H1 (cell line): ENCODE data around the gene ZXDC. TPM values are rescaled to one million over a fixed set of nuclear protein-coding genes. Genes with fewer than 3 reads are reported as not detected.

ENCODE experiments used
- CTCF ChIA-PET: fragments of 300-600 bp; sonication (Branson Sonifier 250); formaldehyde crosslinking; loops from one replicate; lab custom pipeline; 2021; ENCODE audit not compliant: partially characterized antibody; lab: Charles Lee
- POLR2A ChIA-PET: fragments of 300-600 bp; sonication (Branson Sonifier 250); formaldehyde crosslinking; loops from one replicate; lab custom pipeline; 2021; ENCODE audit warnings: inconsistent platforms; ENCODE audit not compliant: partially characterized antibody; lab: Charles Lee
- DNase-seq, 2 experiments: peaks; one replicate each; pipeline versions ENCODE4 v3.0.0 to v3.0.0-alpha.2; 2010 to 2022; ENCODE audit warnings: low spot score in 2 of 2, low read depth in 1 of 2, mixed read lengths in 1 of 2
- FAIRE-seq: peaks from 2 replicates; lab custom pipeline; 2011; peaks lifted over from hg19 to GRCh38; lab: Jason Lieb, UNC
- H2AFZ ChIP-seq: 2 replicates; pipeline ENCODE4 v1.8.1; 2012; ENCODE audit warnings: low read length, inconsistent platforms
- H2AK5ac ChIP-seq: 2 replicates; pipeline ENCODE4 v1.6.1; 2013; ENCODE audit warnings: low read depth, low read length
- H2BK120ac ChIP-seq: replicated peaks from 2 replicates; pipeline ENCODE3; 2013; ENCODE audit warnings: low read depth, low read length, inconsistent platforms
- H2BK12ac ChIP-seq: 2 replicates; pipeline ENCODE4 v1.6.1; 2013; ENCODE audit warnings: low read depth, low read length
- H2BK15ac ChIP-seq: 2 replicates; pipeline ENCODE4 v1.6.1; 2013; ENCODE audit warnings: low read length
- H2BK20ac ChIP-seq: 2 replicates; pipeline ENCODE4 v1.6.1; 2013; ENCODE audit warnings: low read length
- H2BK5ac ChIP-seq: 2 replicates; pipeline ENCODE4 v1.6.1; 2013; ENCODE audit warnings: low read depth, low read length
- H3K14ac ChIP-seq: 2 replicates; pipeline ENCODE4 v1.6.1; 2013; ENCODE audit warnings: inconsistent platforms; ENCODE audit not compliant: insufficient read length
- H3K18ac ChIP-seq: 2 replicates; pipeline ENCODE4 v1.6.1; 2013; ENCODE audit warnings: low read length; ENCODE audit errors: extremely low read depth
- H3K23ac ChIP-seq: 2 replicates; pipeline ENCODE4 v1.6.1; 2013; ENCODE audit warnings: inconsistent platforms; ENCODE audit not compliant: insufficient read length
- H3K23me2 ChIP-seq: 2 replicates; pipeline ENCODE4 v1.6.1; 2013; ENCODE audit warnings: low read depth, low read length
- H3K27ac ChIP-seq: 2 replicates; pipeline ENCODE4 v1.6.1; 2011; ENCODE audit warnings: low read depth, low read length, inconsistent platforms
- H3K27me3 ChIP-seq, 4 experiments: replicated peaks in 1 of 4; 1 replicate in 1 of 4; 2 replicates in 3 of 4; pipeline versions ENCODE4 v1.6.1 to v1.8.1; 2011 to 2013; ENCODE audit warnings: low read length in 3 of 4, mild to moderate bottlenecking in 3 of 4, inconsistent platforms in 2 of 4, mixed read lengths in 2 of 4, moderate library complexity in 1 of 4; ENCODE audit not compliant: control insufficient read depth in 3 of 4, insufficient read depth in 3 of 4; ENCODE audit errors: extremely low read depth in 1 of 4
- H3K36me3 ChIP-seq, 4 experiments: 2 replicates each; pipeline versions ENCODE4 v1.6.1 to v1.8.1; 2011 to 2013; ENCODE audit warnings: mild to moderate bottlenecking in 4 of 4, low read length in 3 of 4, moderate library complexity in 2 of 4, control low read depth in 1 of 4, inconsistent platforms in 1 of 4; ENCODE audit not compliant: insufficient read depth in 4 of 4, control insufficient read depth in 2 of 4
- H3K4ac ChIP-seq: replicated peaks from 2 replicates; pipeline ENCODE3; 2013; ENCODE audit warnings: low read length, low read depth, mixed read lengths, inconsistent platforms; ENCODE audit not compliant: insufficient read length
- H3K4me1 ChIP-seq, 4 experiments: replicated peaks in 1 of 4; 1 replicate in 1 of 4; 2 replicates in 3 of 4; pipeline versions ENCODE4 v1.6.1 to v1.8.1; 2011 to 2013; ENCODE audit warnings: low read length in 3 of 4, inconsistent platforms in 2 of 4, mixed read lengths in 1 of 4; ENCODE audit not compliant: insufficient read depth in 4 of 4, control insufficient read depth in 3 of 4
- H3K4me2 ChIP-seq, 2 experiments: 2 replicates each; pipeline versions ENCODE4 v1.6.1 to v1.8.1; 2011 to 2013; ENCODE audit warnings: low read depth in 2 of 2, low read length in 2 of 2, control low read depth in 1 of 2, inconsistent platforms in 1 of 2, mild to moderate bottlenecking in 1 of 2; ENCODE audit not compliant: insufficient read depth in 1 of 2
- H3K4me3 ChIP-seq, 4 experiments: fragments of 200-600, 300-600 bp in 1 of 4; sonication (generic), shearing (Covaris generic), sonication (Bioruptor Twin) in 1 of 4; 2 replicates each; pipeline versions ENCODE4 v1.5.1 to v1.8.1; 2011 to 2016; ENCODE audit warnings: low read length in 4 of 4, low read depth in 3 of 4, control low read depth in 2 of 4, inconsistent platforms in 2 of 4, mild to moderate bottlenecking in 2 of 4, mixed read lengths in 1 of 4, moderate library complexity in 1 of 4; ENCODE audit not compliant: insufficient read depth in 2 of 4; ENCODE audit errors: extremely low read depth in 1 of 4
- H3K56ac ChIP-seq: replicated peaks from 2 replicates; pipeline ENCODE3; 2013; ENCODE audit warnings: low read depth, mild to moderate bottlenecking, mixed read lengths, low read length, inconsistent platforms; ENCODE audit not compliant: insufficient read length
- H3K79me1 ChIP-seq: 2 replicates; pipeline ENCODE4 v1.6.1; 2013; ENCODE audit warnings: low read depth, low read length, control low read depth
- H3K79me2 ChIP-seq, 2 experiments: 2 replicates each; pipeline versions ENCODE4 v1.6.1 to v1.8.1; 2012 to 2013; ENCODE audit warnings: low read length in 2 of 2, mild to moderate bottlenecking in 2 of 2, inconsistent platforms in 1 of 2; ENCODE audit not compliant: insufficient read depth in 2 of 2, control insufficient read depth in 1 of 2
- H3K9ac ChIP-seq, 4 experiments: replicated peaks in 1 of 4; 1 replicate in 1 of 4; 2 replicates in 3 of 4; pipeline versions ENCODE4 v1.6.1 to v1.8.1; 2011 to 2013; ENCODE audit warnings: low read depth in 3 of 4, low read length in 3 of 4, control low read depth in 2 of 4, mild to moderate bottlenecking in 2 of 4, moderate library complexity in 2 of 4, inconsistent platforms in 1 of 4; ENCODE audit errors: extremely low read depth in 1 of 4
- H3K9me3 ChIP-seq, 2 experiments: 2 replicates each; pipeline versions ENCODE4 v1.6.1 to v1.8.1; 2012 to 2013; ENCODE audit warnings: mild to moderate bottlenecking in 2 of 2, moderate library complexity in 2 of 2, control low read depth in 1 of 2, inconsistent platforms in 1 of 2, low read depth in 1 of 2, low read length in 1 of 2, mixed read lengths in 1 of 2; ENCODE audit not compliant: insufficient read depth in 2 of 2
- H4K20me1 ChIP-seq, 2 experiments: replicated peaks in 1 of 2; 2 replicates each; pipeline versions ENCODE3 to v1.8.1; 2011 to 2013; ENCODE audit warnings: inconsistent platforms in 2 of 2, low read length in 2 of 2, mild to moderate bottlenecking in 1 of 2; ENCODE audit not compliant: insufficient read depth in 2 of 2, control insufficient read depth in 1 of 2
- H4K5ac ChIP-seq: 2 replicates; pipeline ENCODE4 v1.6.1; 2013; ENCODE audit warnings: low read length, low read depth, mixed read lengths, inconsistent platforms; ENCODE audit not compliant: insufficient read length
- H4K8ac ChIP-seq: 2 replicates; pipeline ENCODE4 v1.8.0; 2013; ENCODE audit warnings: mild to moderate bottlenecking, moderate library complexity, low read length, inconsistent platforms; ENCODE audit not compliant: insufficient read depth; ENCODE audit errors: extremely low read depth
- H4K91ac ChIP-seq: replicated peaks from 2 replicates; pipeline ENCODE3; 2013; ENCODE audit warnings: low read length, mixed read lengths, inconsistent platforms; ENCODE audit not compliant: insufficient read length
- POLR2AphosphoS5 ChIP-seq: IDR thresholded peaks from 2 replicates; pipeline ENCODE4 v1.6.1; 2011; ENCODE audit warnings: low read depth, low read length
- TAF7 ChIP-seq: optimal IDR thresholded peaks from 2 replicates; pipeline ENCODE3; 2011; ENCODE audit warnings: low read depth, mild to moderate bottlenecking, inconsistent platforms, low read length, moderate library complexity, borderline replicate concordance
- TBP ChIP-seq: IDR thresholded peaks from 2 replicates; pipeline ENCODE4 v1.6.1; 2011; ENCODE audit warnings: low read depth, low read length, improper control_type of control experiment
- YY1 ChIP-seq: IDR thresholded peaks from 2 replicates; pipeline ENCODE4 v1.6.1; 2011; ENCODE audit warnings: low read depth, mild to moderate bottlenecking, low read length
- WGBS, 2 experiments: shearing (Covaris generic) in 1 of 2; methylation state at CpG; one replicate each; pipeline versions ENCODE4 v1.1.6 to v1.1.7; 2013 to 2015; ENCODE audit warnings: low lambda C conversion rate in 2 of 2, mixed read lengths in 2 of 2, inconsistent platforms in 1 of 2, low coverage in 1 of 2, missing lambda C conversion rate in 1 of 2; ENCODE audit not compliant: insufficient replicate concordance in 2 of 2, insufficient coverage in 1 of 2, insufficient read length in 1 of 2; ENCODE audit errors: extremely low coverage in 1 of 2, missing lambda C conversion rate in 1 of 2; 5-methylcytosine and 5-hydroxymethylcytosine counted together
- polyA plus RNA-seq, 7 experiments: library from polyadenylated mRNA; depleted of rRNA in 3 of 7; stranded (reverse) in 5 of 7; unstranded in 2 of 7; fragments of >200 nt in 5 of 7; fragments of 200-250 nt in 2 of 7; gene quantifications; 1 replicate in 5 of 7; 2 replicates in 1 of 7; 4 replicates in 1 of 7; pipeline versions ENCODE4 v1.2.1 to v1.2.3, GENCODE V29; 2011 to 2013; ENCODE audit warnings: missing spikeins in 2 of 7, mixed read lengths in 2 of 7
- total RNA-seq: library from RNA; stranded (reverse); fragmentation: NEBNext Ultra II Directional; extraction: Animal tissue kit (Norgen Biotek cat#: 25700); gene quantifications from 2 replicates; pipeline ENCODE4 v1.2.1, GENCODE V29; 2021

The ZXDC gene
- total and polyA plus RNA-seq, 2 of the 8 experiments (the other 6 are each of a cell fraction or from before 2014, with no cell fraction given) = 12.7 to 24.3 TPM

DNA sequence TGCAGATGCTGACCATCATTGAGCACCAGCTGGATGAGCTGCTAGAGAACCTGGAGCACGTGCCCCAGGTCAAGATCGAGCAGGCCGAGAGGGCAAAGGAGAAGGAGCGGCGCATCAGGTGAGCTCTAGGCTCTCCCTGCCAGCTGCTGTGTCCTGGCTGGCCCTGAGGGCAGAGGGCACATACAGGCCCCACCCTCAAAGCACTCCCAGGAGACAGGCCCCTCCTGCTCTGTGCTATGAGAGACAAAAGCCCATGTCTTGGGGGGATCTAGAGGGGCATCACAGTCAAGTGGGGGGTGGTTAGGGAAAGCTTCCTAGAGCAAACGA lies 41.5 kb downstream of the ZXDC start:
- Histone ChIP-seq H2AK5ac (no peak overlapping the region), H3K4me3 (no peak overlapping the region), H2BK12ac (no peak overlapping the region), H3K23ac (no peak overlapping the region), H4K5ac (no peak overlapping the region), H3K23me2 (no peaks in the 10 kb centered on the region), H3K36me3 (peaks cover 0 to 4% (median 0%) of the 10 kb centered on the region in 4 experiments; a peak in 2 of 8 replicates), H2BK120ac (no peak overlapping the region), H2AFZ (no peak overlapping the region), H4K91ac (no peak overlapping the region), H3K4ac (no peak overlapping the region), H3K9ac (no peak overlapping the region), H3K27ac (no peak overlapping the region), H3K56ac (no peak overlapping the region), H3K79me2 (no peaks in the 10 kb centered on the region), H2BK5ac (no peak overlapping the region), H3K4me2 (no peak overlapping the region), H3K4me1 (no peaks in the 10 kb centered on the region; a peak in 1 of 7 replicates), H4K8ac (no peak overlapping the region), H2BK20ac (no peak overlapping the region), H3K9me3 (no peaks in the 10 kb centered on the region), H3K79me1 (no peaks in the 10 kb centered on the region; the same call in 1 of the 2 replicates), H3K14ac (no peak overlapping the region), H3K18ac (no peak overlapping the region), H3K27me3 (no peaks in the 10 kb centered on the region), H2BK15ac (no peak overlapping the region), H4K20me1 (peaks cover 1 to 4% of the 10 kb centered on the region in 2 experiments)
- POLR2A ChIA-PET = interaction anchor here (1.3 to 2.8 kb wide), 2 partner anchors 12 to 18 kb away, joined by 7 to 13 read pairs; no protein-coding TSS in a partner anchor
- peak in 1 of 2 experiments; percentile 39 for DNase-seq
- CTCF ChIA-PET = interaction anchor here (0.7 to 2.0 kb wide), 5 partner anchors 7 to 277 kb away, joined by 3 to 6 read pairs (median 3); no protein-coding TSS in a partner anchor
- FAIRE-seq = no peak
- no peak for TF ChIP-seq POLR2AphosphoS5
- no peak for TF ChIP-seq YY1
- no peak for TF ChIP-seq TBP
- TF ChIP-seq TAF7 = no peak
- WGBS, 2 experiments = 87% methylated on average over 6 of the region's 6 CpGs; no CpG with 5 or more reads in 1 of the 2 experiments
